Keratinocyte (primary cell): ENCODE measurements around the gene CDR2L.

Source experiments
- EZH2 ChIP-seq: IDR thresholded peaks from one replicate; pipeline ENCODE4 v1.6.1; 2012; ENCODE audit warnings: inconsistent platforms, mild to moderate bottlenecking, low read length, moderate library complexity
- TF ChIP-seq, protein P1 (sequence below), 3 experiments: IDR thresholded peaks in 1 of 3; conservative IDR thresholded peaks in 1 of 3; optimal IDR thresholded peaks in 1 of 3; 2 replicates in 2 of 3; 3 replicates in 1 of 3; pipeline versions ENCODE3 to v1.5.1; 2011; ENCODE audit warnings: low read length in 3 of 3, mild to moderate bottlenecking in 3 of 3, moderate library complexity in 2 of 3, control low read depth in 1 of 3, inconsistent platforms in 1 of 3; ENCODE audit not compliant: insufficient read depth in 2 of 3; ENCODE audit errors: extremely low read depth in 1 of 3

- TF ChIP-seq, protein P1, sequence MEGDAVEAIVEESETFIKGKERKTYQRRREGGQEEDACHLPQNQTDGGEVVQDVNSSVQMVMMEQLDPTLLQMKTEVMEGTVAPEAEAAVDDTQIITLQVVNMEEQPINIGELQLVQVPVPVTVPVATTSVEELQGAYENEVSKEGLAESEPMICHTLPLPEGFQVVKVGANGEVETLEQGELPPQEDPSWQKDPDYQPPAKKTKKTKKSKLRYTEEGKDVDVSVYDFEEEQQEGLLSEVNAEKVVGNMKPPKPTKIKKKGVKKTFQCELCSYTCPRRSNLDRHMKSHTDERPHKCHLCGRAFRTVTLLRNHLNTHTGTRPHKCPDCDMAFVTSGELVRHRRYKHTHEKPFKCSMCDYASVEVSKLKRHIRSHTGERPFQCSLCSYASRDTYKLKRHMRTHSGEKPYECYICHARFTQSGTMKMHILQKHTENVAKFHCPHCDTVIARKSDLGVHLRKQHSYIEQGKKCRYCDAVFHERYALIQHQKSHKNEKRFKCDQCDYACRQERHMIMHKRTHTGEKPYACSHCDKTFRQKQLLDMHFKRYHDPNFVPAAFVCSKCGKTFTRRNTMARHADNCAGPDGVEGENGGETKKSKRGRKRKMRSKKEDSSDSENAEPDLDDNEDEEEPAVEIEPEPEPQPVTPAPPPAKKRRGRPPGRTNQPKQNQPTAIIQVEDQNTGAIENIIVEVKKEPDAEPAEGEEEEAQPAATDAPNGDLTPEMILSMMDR (optimal IDR thresholded peaks at IDR 0.05 in 1 of 3, IDR thresholded peaks at IDR 0.05 in 1 of 3, conservative IDR thresholded peaks at IDR 0.05 in 1 of 3; ENCODE audit: extremely low read depth in 1 of 3, insufficient read depth in 2 of 3, low read length in 3 of 3) = no peak
- TF ChIP-seq EZH2 = no peak
These were observed 15.9 kb downstream of the CDR2L start for GRCh38 chr17:75003070-75003956.
